ENCODE measurements around the gene CEACAM16.
"Not testable (repeated sequence)": the region's sequence is repeated elsewhere in the genome, so short reads cannot be mapped to it uniquely, and the experiment has no call there.

The CEACAM16 gene

GRCh38 chr19:44703336-44704078 is 4.6 kb downstream of the CEACAM16 start:
- DNase-seq (ENCODE audit: low spot score) = no peak

DNA sequence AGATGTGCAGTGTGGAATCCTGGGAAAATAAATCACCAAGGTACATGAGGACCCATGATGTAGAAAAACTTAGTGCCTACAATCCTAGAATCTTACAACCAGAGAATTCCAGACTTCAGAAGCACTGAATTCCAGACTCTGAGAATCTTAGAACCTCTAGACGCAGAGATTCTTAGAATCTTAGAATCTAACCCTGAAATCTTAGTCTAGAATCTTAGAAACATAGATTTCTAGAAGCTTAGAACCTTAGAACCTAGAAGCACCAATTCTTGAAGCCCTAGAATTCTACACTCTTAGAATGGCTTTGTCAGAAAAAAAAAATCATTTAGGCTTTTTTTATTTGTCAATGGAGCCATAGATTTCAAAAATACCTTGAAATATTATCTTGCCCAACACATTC is 6.0 kb downstream of the CEACAM16 start:
- DNase-seq (ENCODE audit: low spot score) = no peak

GRCh38 chr19:44705502-44706010 is 6.6 kb downstream of the CEACAM16 start:
- DNase-seq (ENCODE audit: low spot score) = no peak

DNA sequence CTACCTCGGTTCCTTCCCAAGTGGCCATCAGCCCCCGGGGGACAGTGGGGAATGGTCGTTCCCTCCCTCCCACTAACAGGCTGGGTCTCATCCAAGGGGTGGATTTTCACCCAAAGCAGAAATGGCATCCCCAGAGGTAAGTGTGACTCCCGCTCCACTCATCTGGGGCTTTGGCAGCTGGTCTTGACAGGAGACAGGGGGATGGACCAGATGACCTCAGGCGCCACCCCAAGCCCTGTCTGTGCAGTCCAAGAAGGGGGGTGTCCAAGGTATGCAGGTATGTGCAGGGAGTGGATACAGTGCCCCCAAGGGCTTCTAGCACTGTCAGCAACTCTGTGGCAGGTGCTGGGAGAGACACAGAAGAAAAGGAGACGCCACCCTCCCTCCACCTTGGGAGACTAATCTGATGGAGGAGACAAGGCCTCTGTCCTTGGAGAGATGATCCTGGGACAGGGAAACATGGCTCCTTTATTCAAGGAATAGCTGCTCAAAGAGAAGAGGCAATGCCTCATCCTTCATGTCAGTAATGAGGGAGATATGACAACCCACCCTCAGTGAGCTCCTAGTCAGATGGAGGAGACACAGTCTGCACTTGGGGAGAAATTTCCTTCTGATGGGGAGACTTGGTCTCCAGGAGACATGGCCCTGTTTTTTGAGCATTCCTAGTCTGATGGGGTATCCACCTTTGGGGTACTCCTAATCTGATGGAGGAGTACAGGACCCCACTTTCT is 7.7 kb downstream of the CEACAM16 start:
- no peak for DNase-seq (ENCODE audit: low spot score)

DNA sequence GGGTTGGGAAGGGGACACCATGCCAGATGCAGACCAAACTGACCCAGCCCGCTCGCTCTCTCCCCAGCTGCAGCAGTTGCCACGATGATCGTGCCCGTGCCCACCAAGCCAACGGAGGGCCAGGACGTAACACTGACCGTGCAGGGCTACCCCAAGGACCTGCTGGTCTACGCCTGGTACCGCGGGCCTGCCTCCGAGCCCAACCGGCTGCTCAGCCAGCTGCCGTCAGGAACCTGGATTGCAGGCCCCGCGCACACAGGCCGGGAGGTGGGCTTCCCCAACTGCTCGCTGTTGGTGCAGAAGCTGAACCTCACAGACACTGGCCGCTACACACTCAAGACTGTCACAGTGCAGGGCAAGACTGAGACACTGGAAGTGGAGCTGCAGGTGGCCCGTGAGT is 8.8 kb downstream of the CEACAM16 start:
- DNase-seq (ENCODE audit: low spot score) = no peak

DNA sequence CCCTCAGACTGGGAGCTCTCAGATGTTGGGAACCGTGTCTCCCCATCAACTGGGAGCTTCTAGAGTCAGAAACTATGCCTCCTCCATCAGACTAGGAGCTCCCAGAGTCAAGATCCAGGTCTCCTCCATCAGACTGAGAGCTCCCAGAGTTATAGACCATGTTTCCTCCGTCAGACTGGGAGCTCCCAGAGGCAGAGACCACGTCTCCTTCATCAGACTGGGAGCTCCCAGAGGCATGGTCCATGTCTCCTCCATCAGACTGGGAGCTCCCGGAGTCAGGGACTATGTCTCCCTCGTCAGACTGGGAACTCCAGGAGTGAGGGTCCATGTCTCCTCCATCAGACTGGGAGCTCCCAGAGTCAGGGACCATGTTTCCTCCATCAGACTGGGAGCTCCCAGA is 10.0 kb downstream of the CEACAM16 start:
- DNase-seq (ENCODE audit: low spot score) = no peak

GRCh38 chr19:44709434-44710266 is 10.7 kb downstream of the CEACAM16 start:
- DNase-seq (ENCODE audit: low spot score) = not testable (repeated sequence)

GRCh38 chr19:44710483-44710882 is 11.5 kb downstream of the CEACAM16 start:
- DNase-seq (ENCODE audit: low spot score) = no peak

GRCh38 chr19:44712864-44713515 is 14.0 kb downstream of the CEACAM16 start:
- no peak for DNase-seq (ENCODE audit: low spot score)

DNA sequence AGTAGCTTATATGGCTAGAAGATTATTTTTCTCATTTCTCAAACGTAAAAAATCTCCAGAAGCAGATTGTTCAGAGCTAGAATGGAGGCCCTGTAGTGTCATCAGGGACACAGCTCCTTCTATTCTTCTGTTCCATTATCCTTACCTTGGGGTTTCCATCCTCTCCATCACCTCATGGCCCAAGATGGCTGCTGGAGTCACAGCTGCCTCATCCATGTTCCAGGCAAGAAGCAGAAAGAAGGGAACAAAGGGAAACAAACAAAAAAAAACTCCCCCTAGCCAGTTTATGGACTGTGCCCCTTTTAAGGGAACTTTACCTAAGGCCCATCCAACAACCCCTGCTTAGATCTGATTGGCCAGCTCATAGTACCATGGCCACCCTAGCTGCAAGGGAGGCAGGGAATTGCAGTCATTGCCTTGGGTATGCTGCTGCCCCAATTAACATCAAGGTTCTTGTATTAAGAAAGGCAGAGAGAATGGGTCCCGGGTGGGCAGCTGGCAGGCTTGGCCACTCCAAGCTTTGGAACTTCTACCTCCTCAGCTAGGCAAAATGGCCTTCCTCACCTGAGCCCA is 15.7 kb downstream of the CEACAM16 start:
- no peak for DNase-seq (ENCODE audit: low spot score)

DNA sequence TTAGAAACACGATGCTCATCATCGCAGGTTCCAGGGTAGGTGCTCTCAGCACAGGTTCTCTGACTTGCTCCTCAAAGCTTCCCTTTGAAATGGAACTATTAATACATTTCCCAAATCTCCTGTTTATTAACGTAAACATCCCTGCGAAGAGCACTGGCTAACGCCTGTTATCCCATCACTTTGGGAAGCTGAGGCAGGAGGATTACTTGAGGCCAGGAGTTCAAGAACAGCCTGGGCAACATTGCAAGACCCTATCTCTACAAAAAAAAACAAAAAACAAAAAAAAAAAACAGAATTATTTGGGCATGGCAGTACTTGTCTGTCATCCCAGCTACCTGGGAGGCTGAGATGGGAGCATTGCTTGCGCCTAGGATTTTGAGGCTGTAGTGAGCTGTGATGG is 18.7 kb downstream of the CEACAM16 start:
- DNase-seq (ENCODE audit: low spot score) = no peak

- DNase-seq (ENCODE audit: low spot score) = peak; percentile 73
Measured at GRCh38 chr19:44718441-44719261, 19.7 kb downstream of the CEACAM16 start.

- DNase-seq (ENCODE audit: low spot score) = no peak
Measured at GRCh38 chr19:44719262-44719701, 20.3 kb downstream of the CEACAM16 start.

DNA sequence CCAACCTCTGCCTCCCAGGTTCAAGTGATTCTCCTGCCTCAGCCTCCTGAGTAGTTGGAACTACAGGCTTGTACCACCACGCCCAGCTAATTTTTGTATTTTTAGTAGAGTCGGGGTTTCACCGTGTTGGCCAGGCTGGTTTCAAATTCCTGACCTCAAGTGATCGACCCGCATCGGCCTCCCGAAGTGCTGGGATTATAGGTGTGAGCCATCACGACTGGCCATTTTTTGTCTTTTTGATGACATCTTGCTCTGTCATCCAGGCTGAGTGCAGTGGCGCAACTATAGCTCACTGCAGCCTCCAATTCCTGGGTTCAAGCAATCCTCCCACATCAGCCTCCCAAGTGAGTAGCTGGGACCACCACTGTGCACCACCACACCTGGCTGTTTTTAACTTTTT is 21.4 kb downstream of the CEACAM16 start:
- not testable (repeated sequence) for DNase-seq (ENCODE audit: low spot score)

DNA sequence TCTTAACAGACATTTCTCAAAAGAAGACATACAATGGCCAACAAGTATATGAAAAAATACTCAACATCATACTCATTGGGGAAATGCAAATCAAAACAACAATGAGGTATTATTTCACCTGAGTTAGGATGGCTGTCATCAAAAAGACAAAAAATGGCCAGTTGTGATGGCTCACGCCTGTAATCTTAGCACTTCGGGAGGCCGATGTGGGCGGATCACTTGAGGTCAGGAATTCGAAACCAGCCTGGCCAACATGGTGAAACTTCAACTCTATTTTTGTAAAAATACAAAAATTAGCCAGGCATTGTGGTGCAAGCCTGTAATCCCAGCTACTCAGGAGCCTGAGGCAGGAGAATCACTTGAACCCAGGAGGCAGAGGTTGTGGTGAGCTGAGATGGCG is 22.0 kb downstream of the CEACAM16 start:
- no peak for DNase-seq (ENCODE audit: low spot score)

DNA sequence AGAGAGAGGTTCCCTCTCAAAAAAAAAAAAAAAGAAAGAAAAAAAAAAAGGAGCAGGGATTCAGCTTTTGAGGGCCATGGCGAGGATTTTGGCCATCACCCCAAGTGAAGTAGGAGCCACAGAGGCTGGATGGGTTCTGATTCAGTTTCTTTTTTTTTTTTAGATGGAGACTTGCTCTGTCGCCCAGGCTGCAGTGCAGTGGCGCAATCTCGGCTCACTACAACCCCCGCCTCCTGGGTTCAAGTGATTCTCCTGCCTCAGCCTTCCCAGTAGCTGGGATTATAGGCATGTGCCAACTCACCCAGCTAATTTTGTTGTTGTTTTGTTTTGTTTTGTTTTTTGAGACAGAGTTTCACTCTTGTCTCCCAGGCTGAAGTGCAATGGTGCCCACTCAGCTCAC is 22.4 kb downstream of the CEACAM16 start:
- DNase-seq (ENCODE audit: low spot score) = not testable (repeated sequence)

DNA sequence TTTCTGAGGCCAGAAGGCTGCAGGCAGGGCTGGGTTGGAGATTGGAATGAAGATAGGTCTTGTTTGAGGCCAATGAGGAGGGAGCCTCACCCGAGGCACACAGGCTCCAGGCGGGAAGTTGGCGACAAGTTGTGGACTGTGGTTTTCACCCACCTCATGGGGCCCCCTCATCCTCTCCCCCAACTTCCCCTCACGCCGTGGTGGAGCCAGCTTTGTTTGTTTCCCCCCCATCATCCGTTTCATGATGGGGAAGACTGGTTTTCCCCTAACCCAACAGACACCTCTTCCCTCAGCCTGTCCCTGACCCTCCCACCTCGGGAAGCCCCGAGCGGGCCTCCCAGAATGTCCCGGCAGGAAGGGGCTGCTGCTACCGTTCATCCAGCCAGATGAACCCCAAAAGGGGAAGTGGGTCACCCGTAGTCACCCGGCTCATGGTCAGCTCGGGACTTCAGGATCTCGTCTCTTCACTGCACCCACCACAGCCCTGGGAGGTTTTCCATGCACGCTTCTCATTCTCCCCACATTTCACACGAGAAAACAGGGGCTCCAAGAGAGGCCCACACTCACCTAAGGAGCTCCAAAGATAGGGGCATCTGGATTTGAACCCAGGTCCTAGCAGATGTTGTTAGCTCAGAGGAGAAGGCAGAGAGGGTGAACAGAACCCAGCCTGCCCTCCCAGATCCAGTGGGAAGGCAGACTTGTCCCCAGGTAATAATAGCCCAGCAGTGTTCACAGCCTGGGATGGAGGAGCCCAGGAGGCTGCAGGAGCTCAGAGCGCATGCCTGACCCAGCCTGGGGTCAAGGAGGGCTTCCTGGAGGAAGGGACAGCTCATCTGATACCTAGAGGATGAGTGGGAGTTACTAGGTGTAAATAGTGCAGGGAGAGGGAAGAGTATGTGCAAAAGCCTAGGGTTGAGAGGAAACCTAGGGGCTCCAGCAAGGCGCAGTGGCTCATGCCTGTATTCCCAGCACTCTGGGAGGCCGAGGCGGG is 23.5 kb downstream of the CEACAM16 start:
- DNase-seq (ENCODE audit: low spot score) = no peak

DNA sequence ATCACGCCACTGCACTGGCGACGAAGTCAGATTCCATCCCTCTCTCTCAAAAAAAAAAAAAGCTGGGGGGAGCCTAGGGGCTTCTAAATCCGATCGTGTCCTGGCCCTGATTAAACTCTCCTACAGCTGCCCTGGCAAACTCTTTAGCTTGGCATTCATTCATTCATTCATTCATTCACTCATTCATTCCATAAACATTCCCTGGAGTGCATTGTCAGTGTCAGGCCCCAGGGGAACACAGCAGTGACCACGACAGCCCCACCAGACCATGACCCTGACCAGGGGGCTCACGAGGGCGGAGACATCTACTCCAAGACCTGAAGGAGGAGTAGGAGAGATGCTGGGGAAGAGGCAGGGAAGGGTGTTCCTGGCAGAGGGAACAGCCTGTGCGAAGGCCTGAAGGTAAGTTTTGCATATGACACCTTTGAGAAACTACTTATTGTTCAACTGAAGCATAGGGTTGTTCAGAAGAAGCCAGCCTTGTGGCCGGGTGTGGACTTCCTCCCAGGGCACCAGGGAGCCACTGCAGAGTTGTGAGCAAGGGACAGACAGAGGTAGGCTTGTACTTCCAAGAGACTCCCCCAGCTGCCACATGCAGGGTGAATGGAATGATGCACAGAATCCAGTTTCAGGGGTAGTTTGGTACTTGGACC is 24.5 kb downstream of the CEACAM16 start:
- no peak for DNase-seq (ENCODE audit: low spot score)

DNA sequence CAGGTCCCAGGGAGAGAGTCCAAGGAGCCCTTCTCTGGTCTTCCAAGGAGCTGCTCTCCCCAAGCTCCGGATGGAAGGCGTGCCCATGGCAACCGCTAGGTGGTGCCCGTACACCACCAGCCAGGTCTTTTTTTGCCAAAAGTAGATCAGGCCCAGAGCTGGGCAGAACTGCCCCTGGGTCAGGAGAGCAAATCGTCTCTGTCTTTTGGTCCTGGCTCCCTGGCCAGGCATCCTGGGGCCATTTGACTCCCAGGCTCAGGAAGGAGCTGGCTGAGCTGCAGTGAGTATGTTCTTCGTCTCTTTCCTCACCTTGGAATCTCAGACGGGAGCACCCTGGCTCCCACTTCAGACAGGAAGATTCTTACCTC is 25.0 kb downstream of the CEACAM16 start:
- DNase-seq (ENCODE audit: low spot score) = peak; percentile 50

Measured in HuH-7.5 (cell line).